Stimulated activated CD4-positive, alpha-beta T cell treated with anti-CD3 and anti-CD28 coated beads, Interleukin-4, amount 100 ng/mL, for 4 hours (primary cell): ENCODE measurements around the gene AFP.

ENCODE experiments used
- DNase-seq, 2 experiments: peaks; one replicate each; pipeline ENCODE4 v3.0.0-alpha.2; 2020

Gene AFP

GRCh38 chr4:73470728-73471127 lies 34.7 kb downstream of the AFP start:
- no peak for DNase-seq

GRCh38 chr4:73477176-73477575 lies 41.2 kb downstream of the AFP start:
- DNase-seq, result no peak

GRCh38 chr4:73479323-73479722 lies 43.3 kb downstream of the AFP start:
- no peak for DNase-seq

- DNase-seq, result no peak
Measured at GRCh38 chr4:73481358-73481757, 45.3 kb downstream of the AFP start, which contains the start of gene AFM. Gene AFM, plus strand, starts transcription at chr4:73481745. Its CDS starts 31 bp downstream, at chr4:73481776.

- no peak for DNase-seq
Measured at GRCh38 chr4:73485085-73485484, 49.1 kb downstream of the AFP start.

GRCh38 chr4:73485596-73485995 lies 49.6 kb downstream of the AFP start:
- DNase-seq, result no peak

GRCh38 chr4:73486497-73486896 lies 50.5 kb downstream of the AFP start:
- DNase-seq, result no peak

- DNase-seq, result no peak
Measured at GRCh38 chr4:73487233-73487632, 51.2 kb downstream of the AFP start.

- no peak for DNase-seq
Measured at GRCh38 chr4:73499996-73500765, 64.2 kb downstream of the AFP start.

- DNase-seq, result no peak
Measured at GRCh38 chr4:73501664-73502265, 65.7 kb downstream of the AFP start.

- DNase-seq, result no peak
Measured at GRCh38 chr4:73505567-73505966, 69.5 kb downstream of the AFP start.
